HG03558 (cell line): Measurements from ENCODE around the gene HOXA9.

Experiments used
- ATAC-seq: cut with Tn5 transposase; IDR thresholded peaks from one replicate; pipeline ENCODE4 v1.9.1; 2021; ENCODE audit warnings: moderate number of reproducible peaks; ENCODE audit not compliant: unreplicated experiment; ENCODE audit errors: extremely low read depth

HOXA9 gene

GRCh38 chr7:27179030-27179429 lies 13.7 kb upstream of the HOXA9 start:
- ATAC-seq, result no peak

- ATAC-seq, result no peak
Observed at GRCh38 chr7:27178366-27178765, 13.0 kb upstream of the HOXA9 start.

GRCh38 chr7:27177795-27178320 lies 12.5 kb upstream of the HOXA9 start:
- no peak for ATAC-seq

GRCh38 chr7:27176962-27177794 lies 11.8 kb upstream of the HOXA9 start:
- ATAC-seq, result no peak

- no peak for ATAC-seq
Observed at GRCh38 chr7:27176524-27176845, 11.1 kb upstream of the HOXA9 start.

- no peak for ATAC-seq
Observed at GRCh38 chr7:27175626-27176523, 10.5 kb upstream of the HOXA9 start.

DNA sequence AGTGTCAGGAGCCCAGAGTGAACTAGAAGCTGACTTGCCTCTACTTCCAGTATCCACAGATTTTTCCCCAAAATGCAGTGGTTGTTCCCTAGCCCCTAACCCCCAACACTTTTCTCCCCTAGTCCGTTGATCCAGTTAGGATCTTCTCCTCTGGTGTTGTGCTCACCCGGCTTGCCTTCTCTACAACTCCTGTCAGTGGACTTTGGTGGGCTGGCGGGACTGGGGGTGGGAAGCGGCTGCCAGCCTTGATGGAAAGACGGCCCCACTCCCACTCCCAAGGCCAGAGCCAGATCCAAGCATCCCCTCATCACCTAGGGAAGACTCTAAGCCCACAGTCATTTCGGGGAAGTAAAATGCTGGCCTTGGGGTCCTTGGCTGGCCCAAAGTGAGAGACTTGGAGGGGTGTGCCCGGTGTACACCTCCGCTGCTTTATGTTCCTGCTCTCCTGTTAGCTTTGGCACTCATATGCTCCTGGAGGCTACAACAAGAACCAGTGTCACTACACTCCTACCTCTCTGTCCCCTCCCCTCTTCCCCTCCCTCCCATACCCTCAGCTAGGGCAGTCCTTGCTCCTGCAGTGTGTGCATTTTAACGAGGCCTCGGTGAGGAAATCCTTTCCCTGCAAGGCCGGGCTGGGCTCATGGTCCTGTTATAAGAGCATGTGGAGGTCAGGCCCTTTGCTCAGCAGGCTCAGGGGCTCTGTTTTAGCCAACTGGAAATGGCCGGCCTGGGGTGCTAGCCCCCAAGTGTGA lies 9.7 kb upstream of the HOXA9 start:
- ATAC-seq, result no peak

- ATAC-seq, result no peak
Observed at GRCh38 chr7:27173956-27174873, 8.9 kb upstream of the HOXA9 start, which contains the start of gene HOXA10. Gene HOXA10, minus strand, starts transcription at chr7:27174320. Its CDS starts 14 bp downstream, at chr7:27174306.

GRCh38 chr7:27173511-27173955 lies 8.2 kb upstream of the HOXA9 start:
- no peak for ATAC-seq

GRCh38 chr7:27172823-27173510 lies 7.6 kb upstream of the HOXA9 start:
- ATAC-seq, result no peak

DNA sequence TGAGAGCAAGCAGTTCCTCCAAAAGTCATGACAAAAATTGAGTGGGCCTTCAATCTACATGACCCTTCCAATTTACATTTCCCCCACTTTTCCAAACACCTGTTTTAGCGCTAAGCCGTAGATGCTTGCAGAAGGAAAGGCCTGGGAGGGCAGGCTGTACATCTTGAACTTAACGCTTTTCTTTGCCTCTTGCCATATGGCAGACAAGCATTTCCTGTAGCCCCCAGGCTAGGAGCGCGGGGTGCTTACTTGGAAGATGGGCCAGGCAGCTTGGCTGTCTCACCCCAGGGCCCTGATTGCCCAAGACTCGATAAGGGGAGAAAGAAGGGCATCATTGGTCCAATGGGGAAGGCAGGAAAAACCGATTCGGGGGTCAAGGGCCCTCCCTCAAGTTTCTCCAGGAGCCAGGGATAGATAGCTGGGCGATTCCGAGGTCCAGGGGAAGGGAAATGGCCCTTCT lies 7.0 kb upstream of the HOXA9 start:
- ATAC-seq, result no peak

- no peak for ATAC-seq
Observed at GRCh38 chr7:27171637-27172314, 6.4 kb upstream of the HOXA9 start.

DNA sequence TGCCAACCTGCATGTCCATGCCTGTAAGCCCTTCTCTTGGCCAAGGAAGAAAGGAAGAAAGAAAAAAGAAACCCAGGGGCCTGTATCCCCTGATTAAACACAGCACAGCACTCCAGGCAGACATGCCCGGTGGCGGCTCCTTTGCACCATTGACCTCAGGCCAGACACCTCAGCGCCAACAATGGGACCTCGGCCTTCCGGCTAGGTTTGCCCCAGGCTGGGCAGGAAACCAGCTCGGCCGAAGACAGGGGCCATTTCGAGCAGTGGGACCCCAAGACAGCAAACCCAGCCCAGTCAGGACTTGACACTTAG lies 5.9 kb upstream of the HOXA9 start:
- no peak for ATAC-seq

DNA sequence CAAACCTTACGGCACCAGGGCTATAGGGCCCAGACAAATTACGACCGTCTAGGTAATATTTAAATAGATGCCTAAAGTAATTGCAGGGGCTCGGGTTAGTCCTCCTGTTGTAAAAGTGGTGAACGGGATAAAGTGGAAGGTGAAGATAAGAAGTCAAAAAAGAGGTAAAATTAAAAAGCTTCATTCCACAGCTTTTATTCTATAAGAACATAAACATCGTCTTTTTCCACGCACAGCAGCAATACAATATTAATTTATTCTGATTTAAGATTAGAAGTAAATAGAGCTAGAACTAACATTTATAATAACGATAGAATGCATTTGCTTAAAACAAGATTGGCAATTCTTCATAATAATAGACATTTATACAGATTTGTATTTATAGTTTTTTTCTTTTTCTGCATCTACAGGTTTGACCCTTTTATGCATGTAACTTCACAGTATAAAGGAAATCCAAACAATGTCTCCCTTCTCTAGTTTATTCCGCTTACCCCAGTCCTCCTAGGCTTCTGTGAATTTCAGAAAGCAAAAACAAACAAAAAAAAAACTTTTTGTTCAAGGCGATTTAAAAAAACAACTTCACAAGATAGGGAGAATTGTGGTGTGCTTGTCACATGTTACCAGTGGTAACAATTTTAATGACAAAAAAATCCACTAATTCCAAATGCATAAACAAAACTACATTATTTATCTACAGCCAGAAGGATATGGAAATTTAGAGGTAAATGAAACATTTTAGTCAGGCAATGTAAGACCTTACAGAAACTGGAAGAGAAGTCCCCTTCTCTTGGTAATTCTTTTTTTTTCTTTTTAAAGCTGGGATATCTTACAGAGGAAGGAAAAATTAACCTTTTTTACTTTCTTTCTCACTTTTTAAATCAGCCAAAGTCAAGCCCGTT lies 5.3 kb upstream of the HOXA9 start:
- ATAC-seq, result no peak

DNA sequence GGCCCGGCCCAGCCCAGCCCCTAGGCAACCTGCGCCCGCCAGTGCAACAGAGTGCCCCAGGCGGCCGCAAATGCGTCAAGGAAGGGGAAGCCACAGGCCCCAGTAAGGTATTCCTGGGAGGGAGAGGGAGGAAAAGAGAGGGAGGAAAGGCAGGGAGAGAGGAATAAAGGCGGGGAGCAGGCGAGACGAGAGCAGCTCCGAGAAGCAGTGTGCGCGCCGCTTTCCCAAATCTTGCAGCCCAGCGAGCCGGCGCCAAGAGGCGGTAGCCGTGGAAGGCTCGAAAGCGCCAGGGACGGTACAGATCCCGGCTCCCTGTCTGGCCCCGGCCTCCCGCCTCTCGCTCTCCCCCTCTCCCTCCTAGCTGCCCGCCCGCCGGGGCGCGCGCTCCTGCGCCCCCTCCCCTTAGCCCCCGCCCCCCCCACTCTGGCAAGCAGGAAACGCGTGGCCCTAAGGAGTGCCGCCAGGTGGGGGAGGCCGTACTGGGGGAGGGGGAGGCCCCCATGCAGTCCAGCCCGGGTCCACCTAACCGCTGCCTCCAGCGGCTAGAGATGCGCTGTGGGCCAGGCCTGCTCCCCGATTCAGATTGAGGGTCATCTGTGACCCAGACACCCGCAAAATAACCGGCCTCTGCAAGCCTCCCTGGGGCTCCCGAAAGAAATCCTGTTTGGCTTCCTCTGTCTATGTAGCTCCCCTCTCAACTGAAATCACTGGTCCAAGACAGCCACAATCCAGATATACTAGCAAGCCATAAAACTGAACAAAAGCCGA lies 4.5 kb upstream of the HOXA9 start:
- no peak for ATAC-seq

DNA sequence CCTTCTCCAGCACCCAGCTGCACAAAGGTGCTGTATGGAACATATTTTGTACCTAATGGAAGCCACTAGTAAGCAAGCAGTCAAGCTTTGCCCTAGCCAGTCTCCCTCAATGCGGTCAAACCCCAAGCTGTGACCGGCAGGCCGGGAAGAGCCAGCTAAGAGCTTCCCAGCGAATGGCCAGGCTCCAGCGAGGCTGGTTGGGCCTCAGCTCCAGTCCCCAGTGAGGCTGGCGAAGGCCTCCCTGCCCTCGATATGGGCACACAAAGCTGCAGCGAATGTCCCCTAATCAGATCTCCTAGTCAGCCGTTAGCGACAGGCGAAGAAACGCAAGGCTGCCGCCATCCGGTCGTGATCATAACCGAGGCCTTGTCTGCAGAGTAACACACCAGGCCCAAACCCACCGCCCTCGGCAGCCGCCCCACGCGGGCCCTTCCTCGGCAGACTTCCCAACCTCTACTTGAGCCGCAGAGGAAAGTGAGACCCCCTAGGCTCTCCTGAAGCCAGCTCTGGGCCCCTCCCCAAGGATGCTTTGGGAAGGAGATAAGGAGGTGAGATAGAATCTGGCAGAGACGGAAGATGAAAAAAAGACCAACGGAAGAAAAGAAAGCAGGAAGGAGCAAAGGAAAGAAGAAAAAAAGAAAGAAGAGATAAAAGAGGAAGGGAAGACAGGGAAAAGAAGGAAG lies 3.1 kb upstream of the HOXA9 start:
- no peak for ATAC-seq
